Spinal cord (tissue), 10 donors: ENCODE results near the gene PRSS23. TPM values are rescaled to one million over a fixed set of nuclear protein-coding genes. Genes with fewer than 3 reads are reported as not detected.

Experiments used
- DNase-seq, 6 donors: peaks; one replicate each; pipeline versions ENCODE4 v3.0.0 to v3.0.0-alpha.2; 2013 to 2015; ENCODE audit warnings: low spot score in 6 of 6, low read depth in 4 of 6
- H3K27ac ChIP-seq: one replicate; pipeline ENCODE4 v1.5.1; 2013; ENCODE audit warnings: low read depth, low read length, control low read depth
- H3K27me3 ChIP-seq: one replicate; pipeline ENCODE4 v1.6.1; 2013; ENCODE audit warnings: low read length; ENCODE audit not compliant: control insufficient read depth, insufficient read depth
- H3K36me3 ChIP-seq: one replicate; pipeline ENCODE4 v1.6.1; 2013; ENCODE audit warnings: low read length; ENCODE audit not compliant: control insufficient read depth, insufficient read depth
- H3K4me1 ChIP-seq: one replicate; pipeline ENCODE4 v1.6.1; 2013; ENCODE audit warnings: low read length; ENCODE audit not compliant: control insufficient read depth, insufficient read depth
- H3K4me3 ChIP-seq: one replicate; pipeline ENCODE4 v1.5.1; 2013; ENCODE audit warnings: low read depth, low read length, control low read depth
- H3K9me3 ChIP-seq: one replicate; pipeline ENCODE4 v1.6.1; 2013; ENCODE audit warnings: low read length; ENCODE audit not compliant: control insufficient read depth, insufficient read depth
- WGBS: methylation state at CpG from one replicate; pipeline ENCODE4 v1.1.5; 2013; ENCODE audit warnings: missing lambda C conversion rate; ENCODE audit not compliant: insufficient coverage; 5-methylcytosine and 5-hydroxymethylcytosine counted together
- polyA plus RNA-seq, 2 donors: library from polyadenylated mRNA; unstranded; fragments of 120-200 nt; gene quantifications; one replicate each; pipeline ENCODE4 v1.2.1, GENCODE V29; 2013; ENCODE audit not compliant: insufficient read length in 2 of 2
- total RNA-seq, 2 donors: library from RNA; depleted of rRNA in 1 of 2; stranded (reverse); fragments of 120-200 nt in 1 of 2; fragments of >200 nt in 1 of 2; gene quantifications; one replicate each; pipeline versions ENCODE4 v1.2.3 to v1.2.4, GENCODE V29; 2013 to 2014
- donor health status: healthy.

PRSS23 gene
- total and polyA plus RNA-seq, 4 donors = 21.0 to 56.4 (median 24.8) TPM

- 100% methylated on average over 1 of the region's 2 CpGs for WGBS
- no peak overlapping the region for H3K4me3 ChIP-seq
- no peaks in the 10 kb centered on the region for H3K4me1 ChIP-seq
- H3K27me3 ChIP-seq = no peaks in the 10 kb centered on the region
- H3K9me3 ChIP-seq = no peaks in the 10 kb centered on the region
- DNase-seq = no peak
- H3K36me3 ChIP-seq = no peaks in the 10 kb centered on the region
- no peak overlapping the region for H3K27ac ChIP-seq
Observed at GRCh38 chr11:86787018-86787536, 13.3 kb upstream of the PRSS23 start.

- Histone ChIP-seq H3K4me3 (no peak overlapping the region), H3K4me1 (no peaks in the 10 kb centered on the region), H3K9me3 (no peaks in the 10 kb centered on the region), H3K36me3 (no peaks in the 10 kb centered on the region), H3K27ac (no peak overlapping the region), H3K27me3 (no peaks in the 10 kb centered on the region)
- no peak for DNase-seq
Observed at GRCh38 chr11:86787656-86788055, 12.7 kb upstream of the PRSS23 start.

- H3K9me3 ChIP-seq = no peaks in the 10 kb centered on the region
- H3K4me1 ChIP-seq = no peaks in the 10 kb centered on the region
- DNase-seq = no peak
- no peak overlapping the region for H3K27ac ChIP-seq
- no peaks in the 10 kb centered on the region for H3K27me3 ChIP-seq
- no peak overlapping the region for H3K4me3 ChIP-seq
- no peaks in the 10 kb centered on the region for H3K36me3 ChIP-seq
Observed at GRCh38 chr11:86790195-86790725, 10.1 kb upstream of the PRSS23 start.

- Histone ChIP-seq H3K27ac (no peak overlapping the region), H3K36me3 (no peaks in the 10 kb centered on the region), H3K9me3 (no peaks in the 10 kb centered on the region), H3K4me1 (no peaks in the 10 kb centered on the region), H3K27me3 (no peaks in the 10 kb centered on the region), H3K4me3 (no peak overlapping the region)
- peak in 1 of 6 donors; percentile 23 for DNase-seq
- 83% methylated on average over 5 of the region's 5 CpGs for WGBS
Observed at GRCh38 chr11:86790867-86791849, 9.2 kb upstream of the PRSS23 start.

- 84% methylated on average over 3 of the region's 3 CpGs for WGBS
- no peak for DNase-seq
Observed at GRCh38 chr11:86792150-86792549, 8.2 kb upstream of the PRSS23 start.

GRCh38 chr11:86793307-86793706 lies 7.0 kb upstream of the PRSS23 start:
- WGBS = no CpG with 5 or more reads among the region's 1 CpG

More at GRCh38 chr11:86792150-86792549, 8.2 kb upstream of the PRSS23 start:
- Histone ChIP-seq H3K36me3 (no peaks in the 10 kb centered on the region), H3K9me3 (no peaks in the 10 kb centered on the region), H3K4me3 (no peak overlapping the region), H3K4me1 (no peaks in the 10 kb centered on the region), H3K27me3 (no peaks in the 10 kb centered on the region), H3K27ac (no peak overlapping the region)

GRCh38 chr11:86795511-86795910 lies 4.8 kb upstream of the PRSS23 start:
- no peaks in the 10 kb centered on the region for H3K9me3 ChIP-seq
- DNase-seq = no peak
- no CpG with 5 or more reads among the region's 2 CpGs for WGBS
- peaks cover 6% of the 10 kb centered on the region for H3K4me1 ChIP-seq
- no peak overlapping the region for H3K27ac ChIP-seq
- H3K4me3 ChIP-seq = no peak overlapping the region
- H3K27me3 ChIP-seq = no peaks in the 10 kb centered on the region
- no peaks in the 10 kb centered on the region for H3K36me3 ChIP-seq

More at GRCh38 chr11:86793307-86793706, 7.0 kb upstream of the PRSS23 start:
- H3K4me1 ChIP-seq = no peaks in the 10 kb centered on the region
- H3K27me3 ChIP-seq = no peaks in the 10 kb centered on the region
- no peak for DNase-seq
- no peaks in the 10 kb centered on the region for H3K9me3 ChIP-seq
- H3K4me3 ChIP-seq = no peak overlapping the region
- no peaks in the 10 kb centered on the region for H3K36me3 ChIP-seq
- no peak overlapping the region for H3K27ac ChIP-seq

- Histone ChIP-seq H3K36me3 (no peaks in the 10 kb centered on the region), H3K9me3 (no peaks in the 10 kb centered on the region), H3K27ac (no peak overlapping the region), H3K4me1 (peaks cover 10% of the 10 kb centered on the region), H3K4me3 (no peak overlapping the region), H3K27me3 (no peaks in the 10 kb centered on the region)
- no peak for DNase-seq
- 56% methylated on average over 1 of the region's 3 CpGs for WGBS
Observed at GRCh38 chr11:86795949-86796348, 4.4 kb upstream of the PRSS23 start.

- Histone ChIP-seq H3K4me1 (peaks cover 10% of the 10 kb centered on the region), H3K27ac (no peak overlapping the region), H3K9me3 (no peaks in the 10 kb centered on the region), H3K36me3 (no peaks in the 10 kb centered on the region), H3K4me3 (no peak overlapping the region), H3K27me3 (no peaks in the 10 kb centered on the region)
- 70% methylated on average over 5 of the region's 9 CpGs for WGBS
- no peak for DNase-seq
Observed at GRCh38 chr11:86797133-86797532, 3.2 kb upstream of the PRSS23 start.

- H3K9me3 ChIP-seq = no peaks in the 10 kb centered on the region
- H3K4me3 ChIP-seq = no peak overlapping the region
- no peak overlapping the region for H3K27ac ChIP-seq
- no CpG with 5 or more reads among the region's 5 CpGs for WGBS
- H3K4me1 ChIP-seq = peaks cover 10% of the 10 kb centered on the region
- DNase-seq = no peak
- no peaks in the 10 kb centered on the region for H3K36me3 ChIP-seq
- no peaks in the 10 kb centered on the region for H3K27me3 ChIP-seq
Observed at GRCh38 chr11:86798988-86799387, 1.4 kb upstream of the PRSS23 start.
